Progenitor cell of endocrine pancreas (in vitro differentiated cells): ENCODE data around the gene PNRC2. TPM values are rescaled to one million over a fixed set of nuclear protein-coding genes. Genes with fewer than 3 reads are reported as not detected.

Experiments
- DNase-seq: peaks from one replicate; pipeline ENCODE4 v3.0.0; 2021; ENCODE audit warnings: low spot score; ENCODE audit not compliant: unreplicated experiment
- H3K27ac Mint-ChIP-seq: 2 replicates; pipeline ENCODE4 v1.8.0; 2021; ENCODE audit warnings: mild to moderate bottlenecking, moderate library complexity, mixed read lengths
- H3K27me3 Mint-ChIP-seq: 2 replicates; pipeline ENCODE4 v1.8.0; 2021; ENCODE audit warnings: mixed read lengths
- H3K36me3 Mint-ChIP-seq: 2 replicates; pipeline ENCODE4 v1.8.0; 2022; ENCODE audit warnings: mixed read lengths; ENCODE audit not compliant: insufficient read depth
- H3K4me1 Mint-ChIP-seq: 2 replicates; pipeline ENCODE4 v1.8.0; 2021; ENCODE audit warnings: low read depth, mixed read lengths
- H3K4me3 Mint-ChIP-seq: 2 replicates; pipeline ENCODE4 v1.8.0; 2021; ENCODE audit warnings: low read depth, mild to moderate bottlenecking, moderate library complexity, mixed read lengths
- H3K9me3 Mint-ChIP-seq: 2 replicates; pipeline ENCODE4 v1.8.0; 2021; ENCODE audit warnings: low read depth, mixed read lengths
- CTCF ChIP-seq: fragments of 200-600 bp; sonication (generic); IDR thresholded peaks from one replicate; pipeline ENCODE4 v1.5.0; 2021; ENCODE audit warnings: antibody characterized with exemption, mild to moderate bottlenecking; ENCODE audit not compliant: unreplicated experiment
- total RNA-seq: library from RNA; stranded (reverse); gene quantifications from 2 replicates; pipeline ENCODE4 v1.2.1, GENCODE V29; 2021

The PNRC2 gene
- total RNA-seq, 1 donor from 2014 or later: 148 TPM

GRCh38 chr1:23924601-23925000 lies 35.0 kb upstream of the PNRC2 start:
- no peak for TF ChIP-seq CTCF
- Mint-ChIP-seq H3K4me1 (no peaks in the 10 kb centered on the region), H3K9me3 (no peaks in the 10 kb centered on the region), H3K4me3 (no peak overlapping the region), H3K27ac (no peak overlapping the region), H3K36me3 (no peaks in the 10 kb centered on the region), H3K27me3 (peaks cover 2% of the 10 kb centered on the region)
- DNase-seq: no peak

- Mint-ChIP-seq H3K36me3 (no peaks in the 10 kb centered on the region), H3K27me3 (peaks cover 2% of the 10 kb centered on the region), H3K4me3 (no peak overlapping the region), H3K4me1 (no peaks in the 10 kb centered on the region), H3K9me3 (no peaks in the 10 kb centered on the region), H3K27ac (no peak overlapping the region)
- no peak for DNase-seq
- TF ChIP-seq CTCF: no peak
Observed at GRCh38 chr1:23925279-23925678, 34.3 kb upstream of the PNRC2 start.

GRCh38 chr1:23927097-23927496 lies 32.5 kb upstream of the PNRC2 start:
- DNase-seq: no peak
- TF ChIP-seq CTCF: no peak
- H3K9me3 Mint-ChIP-seq: no peaks in the 10 kb centered on the region
- no peak overlapping the region for H3K4me3 Mint-ChIP-seq
- H3K27ac Mint-ChIP-seq: no peak overlapping the region
- H3K27me3 Mint-ChIP-seq: peaks cover 2% of the 10 kb centered on the region
- H3K36me3 Mint-ChIP-seq: no peaks in the 10 kb centered on the region
- no peaks in the 10 kb centered on the region for H3K4me1 Mint-ChIP-seq

GRCh38 chr1:23928789-23929188 lies 30.8 kb upstream of the PNRC2 start:
- Mint-ChIP-seq H3K36me3 (no peaks in the 10 kb centered on the region), H3K27ac (no peak overlapping the region), H3K4me3 (no peak overlapping the region), H3K4me1 (no peaks in the 10 kb centered on the region), H3K9me3 (no peaks in the 10 kb centered on the region), H3K27me3 (peaks cover 2% of the 10 kb centered on the region)
- DNase-seq: no peak
- no peak for TF ChIP-seq CTCF

- H3K4me1 Mint-ChIP-seq: no peaks in the 10 kb centered on the region
- no peaks in the 10 kb centered on the region for H3K9me3 Mint-ChIP-seq
- no peaks in the 10 kb centered on the region for H3K36me3 Mint-ChIP-seq
Observed at GRCh38 chr1:23930270-23930669, 29.4 kb upstream of the PNRC2 start.

More at GRCh38 chr1:23930270-23930669, 29.4 kb upstream of the PNRC2 start:
- Mint-ChIP-seq H3K27ac (no peak overlapping the region), H3K4me3 (no peak overlapping the region), H3K27me3 (peaks cover 2% of the 10 kb centered on the region)
- DNase-seq: no peak
- TF ChIP-seq CTCF: no peak
